MM.1S (cell line): ENCODE data around the gene PPM1M.

Experiments
- CTCF ChIP-seq: fragments of 300-600 bp; sonication (generic); IDR thresholded peaks from 2 replicates; pipeline ENCODE4 v1.5.1; 2016; ENCODE audit warnings: antibody characterized with exemption, low read length, mixed read lengths
- EZH2 ChIP-seq: fragments of 300-600 bp; sonication (generic); optimal IDR thresholded peaks from 2 replicates; pipeline ENCODE3; 2017; ENCODE audit warnings: low read depth, mild to moderate bottlenecking, antibody characterized with exemption, low read length, mixed read lengths

GRCh38 chr3:52217409-52217805 is 28.2 kb upstream of the PPM1M start:
- TF ChIP-seq EZH2 (no peak), CTCF (no peak)
